Suppressor macrophage (primary cell): ENCODE results near the gene KIR2DL3.

Source experiments
- DNase-seq, 4 experiments: peaks; one replicate each; pipeline ENCODE4 v3.0.0-alpha.2; 2020 to 2022

The KIR2DL3 gene

GRCh38 chr19:54795758-54796157 lies 57.4 kb downstream of the KIR2DL3 start:
- DNase-seq, result peak; percentile 29 to 77 (median 64)
